Tibial nerve (tissue), 4 donors: ENCODE data around the gene LPIN1. TPM values are rescaled to one million over a fixed set of nuclear protein-coding genes. Genes with fewer than 3 reads are reported as not detected.

ENCODE experiments used
- DNase-seq, 2 donors: peaks; one replicate each; pipeline ENCODE4 v3.0.0-alpha.2; 2019; ENCODE audit warnings: low spot score in 2 of 2
- H3K27ac ChIP-seq, 4 donors: fragments of 200-600 bp; sonication (generic) in 3 of 4; one replicate each; pipeline ENCODE4 v1.5.1; 2017 to 2019; ENCODE audit warnings: mild to moderate bottlenecking in 1 of 4
- H3K27me3 ChIP-seq, 2 donors: fragments of 200-600 bp; sonication (generic) in 1 of 2; one replicate each; pipeline versions ENCODE4 v1.5.1 to v1.6.0; 2017 to 2019
- H3K36me3 ChIP-seq, 3 donors: fragments of 200-600 bp; sonication (generic); one replicate each; pipeline ENCODE4 v1.5.1; 2018 to 2019
- H3K4me1 ChIP-seq, 4 donors: fragments of 200-600 bp; sonication (generic) in 3 of 4; one replicate each; pipeline ENCODE4 v1.5.1; 2017 to 2019
- H3K4me3 ChIP-seq, 4 donors: fragments of 200-600 bp; sonication (generic) in 3 of 4; one replicate each; pipeline ENCODE4 v1.5.1; 2017 to 2019; ENCODE audit warnings: mild to moderate bottlenecking in 1 of 4, moderate library complexity in 1 of 4
- H3K9me3 ChIP-seq, 4 donors: fragments of 200-600 bp; sonication (generic) in 3 of 4; one replicate each; pipeline ENCODE4 v1.5.1; 2017 to 2019
- CTCF ChIP-seq, 5 experiments: fragments of 200-600 bp in 3 of 5; fragments of 450-650 bp in 2 of 5; sonication (generic) in 3 of 5; IDR thresholded peaks; one replicate each; pipeline ENCODE4 v1.5.1; 2016 to 2019; ENCODE audit warnings: antibody characterized with exemption in 5 of 5, mild to moderate bottlenecking in 3 of 5, moderate library complexity in 2 of 5
- EP300 ChIP-seq, 2 donors: sonication (generic); formaldehyde crosslinking; IDR thresholded peaks; one replicate each; pipeline ENCODE4 v1.6.1; 2017; ENCODE audit warnings: antibody characterized with exemption in 2 of 2, mild to moderate bottlenecking in 1 of 2
- POLR2A ChIP-seq, 2 donors: fragments of 450-650 bp; IDR thresholded peaks; one replicate each; pipeline ENCODE4 v1.6.1; 2017; ENCODE audit warnings: antibody characterized with exemption in 2 of 2, mild to moderate bottlenecking in 2 of 2, moderate library complexity in 2 of 2
- WGBS, 2 donors: methylation state at CpG; one replicate each; pipeline ENCODE4 v1.1.5; 2018; 5-methylcytosine and 5-hydroxymethylcytosine counted together
- total RNA-seq, 4 donors: library from RNA; depleted of rRNA; stranded (reverse); fragments of >200 nt; gene quantifications; one replicate each; pipeline ENCODE4 v1.1.0, GENCODE V29; 2016

Gene LPIN1
- total RNA-seq, 4 donors from 2014 or later = 170 to 202 (median 172) TPM

DNA sequence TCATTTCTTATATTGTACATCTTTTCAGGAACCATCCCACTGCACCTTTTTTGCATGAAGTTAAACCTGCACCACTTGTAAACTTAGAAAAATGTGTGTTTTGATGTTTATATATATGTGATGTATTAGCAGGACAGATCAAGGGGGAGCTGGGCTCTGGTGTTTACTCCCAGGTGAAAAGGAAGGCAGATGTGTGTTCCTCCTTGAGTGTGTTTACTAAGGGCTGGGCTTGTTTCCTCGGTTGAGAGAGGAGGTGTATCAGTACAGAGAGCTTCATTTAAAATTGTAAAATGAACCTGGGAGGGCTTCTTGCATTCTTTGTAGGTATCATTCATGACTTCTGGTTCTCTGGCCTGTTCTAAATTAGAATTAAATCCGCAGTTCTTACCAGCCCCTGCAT, 14.8 kb downstream of the LPIN1 start:
- DNase-seq = no peak
- WGBS, 2 donors = 59 to 67% methylated on average over 2 of the region's 2 CpGs
- Histone ChIP-seq H3K9me3 (no peaks in the 10 kb centered on the region), H3K27me3 (no peaks in the 10 kb centered on the region), H3K36me3 (peaks cover 0 to 27% (median 8%) of the 10 kb centered on the region in 3 donors), H3K27ac (no peak overlapping the region), H3K4me3 (no peak overlapping the region), H3K4me1 (peaks cover 0 to 26% (median 6%) of the 10 kb centered on the region in 4 donors)
- no peak for TF ChIP-seq CTCF (IDR thresholded peaks at IDR 0.05)
- no peak for TF ChIP-seq POLR2A (IDR thresholded peaks at IDR 0.05)
- TF ChIP-seq EP300 (IDR thresholded peaks at IDR 0.05) = no peak

GRCh38 chr2:11762031-11762430, 15.6 kb downstream of the LPIN1 start:
- H3K27me3 ChIP-seq = no peaks in the 10 kb centered on the region
- peaks cover 0 to 18% (median 5%) of the 10 kb centered on the region in 4 donors for H3K4me1 ChIP-seq
- peaks cover 0 to 35% (median 13%) of the 10 kb centered on the region in 3 donors for H3K36me3 ChIP-seq
- TF ChIP-seq EP300 (IDR thresholded peaks at IDR 0.05) (no peak), POLR2A (IDR thresholded peaks at IDR 0.05) (no peak), CTCF (IDR thresholded peaks at IDR 0.05) (no peak)
- no peaks in the 10 kb centered on the region for H3K9me3 ChIP-seq
- no peak overlapping the region for H3K27ac ChIP-seq
- H3K4me3 ChIP-seq = no peak overlapping the region
- no peak for DNase-seq
- 79 to 81% methylated on average over 14 of the region's 14 CpGs for WGBS, 2 donors

DNA sequence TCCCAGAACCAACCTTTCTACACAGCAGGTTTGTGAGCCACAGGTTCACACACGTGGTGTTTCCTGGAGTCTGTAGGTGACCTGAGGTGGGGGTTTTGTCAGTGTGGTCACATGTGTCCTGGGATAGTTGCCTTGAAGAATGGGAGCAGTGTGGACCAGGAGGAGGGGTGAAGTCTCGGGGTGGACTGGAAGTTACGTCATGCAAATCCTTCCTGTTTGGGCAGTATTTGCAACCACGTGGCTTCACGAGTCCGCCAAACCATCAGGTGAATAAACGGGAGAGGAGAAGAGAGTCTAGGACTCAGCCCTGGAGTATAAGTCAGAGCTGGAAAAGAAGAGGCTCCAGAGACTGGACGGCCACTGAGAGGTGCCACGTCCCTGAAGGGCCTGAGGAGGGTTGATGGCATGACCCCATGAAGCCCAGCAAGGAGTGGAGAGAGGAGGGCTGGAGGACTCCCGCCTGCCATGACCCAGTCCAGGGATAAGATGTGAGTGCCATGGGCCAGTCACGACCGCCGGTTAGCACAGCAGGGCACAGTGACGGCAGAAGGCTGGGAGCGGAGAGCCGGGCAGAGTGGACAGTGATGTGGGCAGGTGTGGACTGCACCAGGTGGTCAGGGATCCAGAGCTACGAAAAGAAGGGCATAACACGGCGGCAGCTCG, 16.5 kb downstream of the LPIN1 start:
- DNase-seq = no peak
- no peak overlapping the region for H3K27ac ChIP-seq
- TF ChIP-seq EP300 (IDR thresholded peaks at IDR 0.05) (no peak), POLR2A (IDR thresholded peaks at IDR 0.05) (no peak), CTCF (IDR thresholded peaks at IDR 0.05) (no peak)
- peaks cover 0 to 44% (median 14%) of the 10 kb centered on the region in 3 donors for H3K36me3 ChIP-seq
- no peak overlapping the region for H3K4me3 ChIP-seq
- no peaks in the 10 kb centered on the region for H3K27me3 ChIP-seq
- peaks cover 0 to 13% (median 2%) of the 10 kb centered on the region in 4 donors for H3K4me1 ChIP-seq
- no peaks in the 10 kb centered on the region for H3K9me3 ChIP-seq
- 84 to 85% methylated on average over 20 of the region's 20 CpGs for WGBS, 2 donors

- TF ChIP-seq EP300 (IDR thresholded peaks at IDR 0.05) (no peak), CTCF (IDR thresholded peaks at IDR 0.05) (no peak), POLR2A (IDR thresholded peaks at IDR 0.05) (no peak)
- no peak for DNase-seq
- WGBS, 2 donors = 70 to 76% methylated on average over 4 of the region's 4 CpGs
Observed at GRCh38 chr2:11764359-11764758, 17.9 kb downstream of the LPIN1 start.

GRCh38 chr2:11764920-11765319, 18.5 kb downstream of the LPIN1 start:
- no peaks in the 10 kb centered on the region for H3K9me3 ChIP-seq
- no peaks in the 10 kb centered on the region for H3K27me3 ChIP-seq
- H3K4me3 ChIP-seq = no peak overlapping the region
- 97 to 98% methylated on average over 10 of the region's 10 CpGs for WGBS, 2 donors
- H3K4me1 ChIP-seq = peaks cover 0 to 8% (median 0%) of the 10 kb centered on the region in 4 donors
- H3K27ac ChIP-seq = no peak overlapping the region
- no peak for DNase-seq
- H3K36me3 ChIP-seq = peaks cover 0 to 61% (median 14%) of the 10 kb centered on the region in 3 donors
- TF ChIP-seq EP300 (IDR thresholded peaks at IDR 0.05) = no peak
- TF ChIP-seq POLR2A (IDR thresholded peaks at IDR 0.05) = no peak
- TF ChIP-seq CTCF (IDR thresholded peaks at IDR 0.05) = no peak

More at GRCh38 chr2:11764359-11764758, 17.9 kb downstream of the LPIN1 start:
- Histone ChIP-seq H3K27me3 (no peaks in the 10 kb centered on the region), H3K36me3 (peaks cover 0 to 57% (median 14%) of the 10 kb centered on the region in 3 donors), H3K4me1 (peaks cover 0 to 5% (median 0%) of the 10 kb centered on the region in 4 donors), H3K27ac (no peak overlapping the region), H3K9me3 (no peaks in the 10 kb centered on the region), H3K4me3 (no peak overlapping the region)
